ENCODE data around the gene ELOVL3. TPM values are rescaled to one million over a fixed set of nuclear protein-coding genes. Genes with fewer than 3 reads are reported as not detected.

ELOVL3 gene
- total and polyA plus RNA-seq, 2 experiments from 2014 or later: 0.10 TPM; not detected in 1

- H3K27me3 ChIP-seq: peaks cover 39% of the 10 kb centered on the region
- H3K36me3 ChIP-seq: no peaks in the 10 kb centered on the region
- no peak overlapping the region for H3K27ac ChIP-seq
- H3K4me1 ChIP-seq (ENCODE audit: low read depth): peaks cover 5% of the 10 kb centered on the region
- no peaks in the 10 kb centered on the region for H3K9me3 ChIP-seq (ENCODE audit: low read depth)
- no peak for DNase-seq (ENCODE audit: low read depth in 1 of 2, low spot score in 1 of 2)
- TF ChIP-seq CTCF (IDR thresholded peaks at IDR 0.05; ENCODE audit: low read depth, low read length): no peak
- H3K4me3 ChIP-seq: no peak overlapping the region
Measured at GRCh38 chr10:102222797-102223196, 3.3 kb upstream of the ELOVL3 start.

- Histone ChIP-seq H3K27ac (no peak overlapping the region), H3K9me3 (ENCODE audit: low read depth) (no peaks in the 10 kb centered on the region), H3K36me3 (no peaks in the 10 kb centered on the region), H3K4me3 (no peak overlapping the region), H3K27me3 (peaks cover 61% of the 10 kb centered on the region), H3K4me1 (ENCODE audit: low read depth) (peaks cover 5% of the 10 kb centered on the region)
- TF ChIP-seq CTCF (IDR thresholded peaks at IDR 0.05; ENCODE audit: low read depth, low read length): no peak
- DNase-seq (ENCODE audit: low read depth in 1 of 2, low spot score in 1 of 2): no peak
Measured at GRCh38 chr10:102226542-102226870, 407 bp downstream of the ELOVL3 start.

- H3K27me3 ChIP-seq: peaks cover 66% of the 10 kb centered on the region
- H3K27ac ChIP-seq: no peak overlapping the region
- TF ChIP-seq CTCF (IDR thresholded peaks at IDR 0.05; ENCODE audit: low read depth, low read length): no peak
- H3K36me3 ChIP-seq: no peaks in the 10 kb centered on the region
- peak in 1 of 2 donors; percentile 94 for DNase-seq (ENCODE audit: low read depth in 1 of 2, low spot score in 1 of 2)
- H3K4me1 ChIP-seq (ENCODE audit: low read depth): peaks cover 5% of the 10 kb centered on the region
- H3K9me3 ChIP-seq (ENCODE audit: low read depth): no peaks in the 10 kb centered on the region
- H3K4me3 ChIP-seq: no peak overlapping the region
Measured at GRCh38 chr10:102227050-102227449, 951 bp downstream of the ELOVL3 start.

- peaks cover 8% of the 10 kb centered on the region for H3K4me1 ChIP-seq (ENCODE audit: low read depth)
- H3K36me3 ChIP-seq: no peaks in the 10 kb centered on the region
- no peaks in the 10 kb centered on the region for H3K9me3 ChIP-seq (ENCODE audit: low read depth)
- H3K27ac ChIP-seq: no peak overlapping the region
- H3K4me3 ChIP-seq: peak overlapping the region; percentile 18
- H3K27me3 ChIP-seq: peaks cover 53% of the 10 kb centered on the region
- DNase-seq (ENCODE audit: low read depth in 1 of 2, low spot score in 1 of 2): peak; percentile 80 to 91
- peak; percentile 99 for TF ChIP-seq CTCF (IDR thresholded peaks at IDR 0.05; ENCODE audit: low read depth, low read length)
Measured at GRCh38 chr10:102229810-102230263, 3.7 kb downstream of the ELOVL3 start.

- no peaks in the 10 kb centered on the region for H3K36me3 ChIP-seq
- peak; percentile 77 to 82 for DNase-seq (ENCODE audit: low read depth in 1 of 2, low spot score in 1 of 2)
- TF ChIP-seq CTCF (IDR thresholded peaks at IDR 0.05; ENCODE audit: low read depth, low read length): no peak
- no peaks in the 10 kb centered on the region for H3K9me3 ChIP-seq (ENCODE audit: low read depth)
- peaks cover 13% of the 10 kb centered on the region for H3K4me1 ChIP-seq (ENCODE audit: low read depth)
- peak overlapping the region; percentile 18 for H3K4me3 ChIP-seq
- H3K27me3 ChIP-seq: peaks cover 53% of the 10 kb centered on the region
- no peak overlapping the region for H3K27ac ChIP-seq
Measured at GRCh38 chr10:102230264-102230860, 4.3 kb downstream of the ELOVL3 start.

Data from cardiac muscle cell (in vitro differentiated cells and primary cell).